Transverse colon (tissue), 4 donors: ENCODE measurements around the gene EXOC8. TPM values are rescaled to one million over a fixed set of nuclear protein-coding genes. Genes with fewer than 3 reads are reported as not detected.

ENCODE experiments used
- DNase-seq: peaks from one replicate; pipeline ENCODE4 v3.0.0-alpha.2; 2019
- H3K27ac ChIP-seq, 4 donors: fragments of 200-600 bp; sonication (generic); 2 replicates each; pipeline ENCODE4 v1.5.1; 2016 to 2018; ENCODE audit warnings: inconsistent platforms in 4 of 4
- H3K27me3 ChIP-seq: fragments of 200-600 bp; sonication (generic); 2 replicates; pipeline ENCODE4 v1.5.1; 2017; ENCODE audit warnings: inconsistent platforms
- H3K36me3 ChIP-seq, 4 donors: fragments of 200-600 bp; sonication (generic); 2 replicates each; pipeline ENCODE4 v1.5.1; 2017 to 2019; ENCODE audit warnings: inconsistent platforms in 4 of 4
- H3K4me1 ChIP-seq, 4 donors: fragments of 200-600 bp; sonication (generic); 2 replicates each; pipeline ENCODE4 v1.5.1; 2017 to 2020; ENCODE audit warnings: inconsistent platforms in 4 of 4
- H3K4me3 ChIP-seq, 4 donors: fragments of 200-600 bp; sonication (generic); 1 replicate in 1 of 4; 2 replicates in 3 of 4; pipeline versions ENCODE4 v1.5.1 to v1.6.1; 2017 to 2019; ENCODE audit warnings: inconsistent platforms in 4 of 4
- H3K9me3 ChIP-seq, 2 donors: fragments of 200-600 bp; sonication (generic); 2 replicates each; pipeline ENCODE4 v1.5.1; 2017 to 2019; ENCODE audit warnings: inconsistent platforms in 2 of 2
- EP300 ChIP-seq: sonication (generic); formaldehyde crosslinking; IDR thresholded peaks from one replicate; pipeline ENCODE4 v1.6.1; 2017; ENCODE audit warnings: antibody characterized with exemption, low read depth
- POLR2A ChIP-seq: fragments of 450-650 bp; IDR thresholded peaks from one replicate; pipeline ENCODE4 v1.6.1; 2016; ENCODE audit warnings: antibody characterized with exemption, mild to moderate bottlenecking, moderate library complexity
- POLR2AphosphoS5 ChIP-seq, 3 donors: sonication (generic); formaldehyde crosslinking; IDR thresholded peaks; one replicate each; pipeline ENCODE4 v1.6.1; 2016; ENCODE audit warnings: antibody characterized with exemption in 3 of 3
- WGBS, 2 donors: methylation state at CpG; one replicate each; pipeline ENCODE4 v1.1.5; 2018; ENCODE audit warnings: low coverage in 1 of 2; 5-methylcytosine and 5-hydroxymethylcytosine counted together
- in situ Hi-C, 4 donors: fragments of 200-750 bp; cut with MboI; loops; one replicate each; pipeline versions ENCODE4 v1.15.0 to v1.15.1; 2017; ENCODE audit warnings: low sequenced_read_pairs in 3 of 4, low pct_ligation_motif_present in 1 of 4, low pct_unique_long_range_greater_than_20kb in 1 of 4
- intact Hi-C: fragments of 100-400 bp; cut with DNase I; formaldehyde crosslinking; loops from one replicate; pipeline ENCODE4 v1.15.1; 2023; ENCODE audit warnings: low total_unique reads
- total RNA-seq, 4 donors: library from RNA; depleted of rRNA; stranded (reverse); fragments of >200 nt; gene quantifications; one replicate each; pipeline ENCODE4 v1.1.0, GENCODE V29; 2016
- TF ChIP-seq, protein P1 (sequence below), 5 experiments: fragments of 200-600 bp in 3 of 5; fragments of 450-650 bp in 2 of 5; sonication (generic) in 3 of 5; IDR thresholded peaks; 1 replicate in 2 of 5; 2 replicates in 3 of 5; pipeline ENCODE4 v1.5.1; 2016 to 2017; ENCODE audit warnings: antibody characterized with exemption in 5 of 5, inconsistent platforms in 3 of 5, mild to moderate bottlenecking in 2 of 5, moderate library complexity in 1 of 5

The EXOC8 gene
- total RNA-seq, 4 donors from 2014 or later: 9.0 to 18.3 (median 13.3) TPM

DNA sequence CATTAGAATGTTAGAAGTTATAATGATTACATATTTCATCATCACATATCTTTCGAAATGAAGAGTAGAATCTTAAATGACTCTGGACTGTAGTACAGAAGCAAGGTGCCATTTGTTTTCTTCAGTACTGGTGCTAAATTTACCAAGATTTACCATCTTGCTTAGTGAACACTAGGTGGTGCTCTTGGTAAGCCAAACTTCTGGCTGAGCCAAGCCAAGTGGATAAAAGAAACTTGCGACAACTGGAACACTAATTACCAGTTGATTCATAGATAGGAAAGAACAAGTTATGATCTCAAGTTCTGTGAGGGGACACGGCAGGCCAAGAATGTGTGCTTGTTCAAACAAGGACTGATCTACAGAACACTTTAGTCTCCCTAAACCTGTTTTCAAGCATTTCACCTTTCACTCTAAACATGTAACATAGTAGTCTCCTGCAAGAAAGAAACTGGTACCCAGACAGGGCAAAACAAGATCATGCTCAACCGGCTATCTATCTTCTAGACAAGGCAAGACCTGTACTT, 20.2 kb upstream of the EXOC8 start:
- peaks cover 0 to 3% (median under 1%) of the 10 kb centered on the region in 4 donors for H3K36me3 ChIP-seq
- TF ChIP-seq EP300 (no peak), POLR2A (no peak), POLR2AphosphoS5 (IDR thresholded peaks at IDR 0.05) (peak in 1 of 3 donors; percentile 24)
- TF ChIP-seq, protein P1, sequence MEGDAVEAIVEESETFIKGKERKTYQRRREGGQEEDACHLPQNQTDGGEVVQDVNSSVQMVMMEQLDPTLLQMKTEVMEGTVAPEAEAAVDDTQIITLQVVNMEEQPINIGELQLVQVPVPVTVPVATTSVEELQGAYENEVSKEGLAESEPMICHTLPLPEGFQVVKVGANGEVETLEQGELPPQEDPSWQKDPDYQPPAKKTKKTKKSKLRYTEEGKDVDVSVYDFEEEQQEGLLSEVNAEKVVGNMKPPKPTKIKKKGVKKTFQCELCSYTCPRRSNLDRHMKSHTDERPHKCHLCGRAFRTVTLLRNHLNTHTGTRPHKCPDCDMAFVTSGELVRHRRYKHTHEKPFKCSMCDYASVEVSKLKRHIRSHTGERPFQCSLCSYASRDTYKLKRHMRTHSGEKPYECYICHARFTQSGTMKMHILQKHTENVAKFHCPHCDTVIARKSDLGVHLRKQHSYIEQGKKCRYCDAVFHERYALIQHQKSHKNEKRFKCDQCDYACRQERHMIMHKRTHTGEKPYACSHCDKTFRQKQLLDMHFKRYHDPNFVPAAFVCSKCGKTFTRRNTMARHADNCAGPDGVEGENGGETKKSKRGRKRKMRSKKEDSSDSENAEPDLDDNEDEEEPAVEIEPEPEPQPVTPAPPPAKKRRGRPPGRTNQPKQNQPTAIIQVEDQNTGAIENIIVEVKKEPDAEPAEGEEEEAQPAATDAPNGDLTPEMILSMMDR (IDR thresholded peaks at IDR 0.05): peak; percentile 67 to 85 (median 75)
- peak overlapping the region in 2 of 4 donors; percentile 16 to 51 for H3K27ac ChIP-seq
- WGBS, 2 donors: 5 to 12% methylated on average over 4 of the region's 4 CpGs
- no peak overlapping the region for H3K4me3 ChIP-seq
- peaks cover 0 to 6% (median 4%) of the 10 kb centered on the region in 4 donors for H3K4me1 ChIP-seq
- H3K27me3 ChIP-seq: no peaks in the 10 kb centered on the region
- in situ Hi-C loops: loop anchor here in 1 of 4 donors (10.0 kb wide), 1 partner anchor 247 kb away; no protein-coding TSS in a partner anchor
- peak; percentile 19 for DNase-seq
- H3K9me3 ChIP-seq: no peaks in the 10 kb centered on the region
- intact Hi-C loops: loop anchor here (5.0 kb wide), 2 partner anchors 234 to 249 kb away; no protein-coding TSS in a partner anchor

DNA sequence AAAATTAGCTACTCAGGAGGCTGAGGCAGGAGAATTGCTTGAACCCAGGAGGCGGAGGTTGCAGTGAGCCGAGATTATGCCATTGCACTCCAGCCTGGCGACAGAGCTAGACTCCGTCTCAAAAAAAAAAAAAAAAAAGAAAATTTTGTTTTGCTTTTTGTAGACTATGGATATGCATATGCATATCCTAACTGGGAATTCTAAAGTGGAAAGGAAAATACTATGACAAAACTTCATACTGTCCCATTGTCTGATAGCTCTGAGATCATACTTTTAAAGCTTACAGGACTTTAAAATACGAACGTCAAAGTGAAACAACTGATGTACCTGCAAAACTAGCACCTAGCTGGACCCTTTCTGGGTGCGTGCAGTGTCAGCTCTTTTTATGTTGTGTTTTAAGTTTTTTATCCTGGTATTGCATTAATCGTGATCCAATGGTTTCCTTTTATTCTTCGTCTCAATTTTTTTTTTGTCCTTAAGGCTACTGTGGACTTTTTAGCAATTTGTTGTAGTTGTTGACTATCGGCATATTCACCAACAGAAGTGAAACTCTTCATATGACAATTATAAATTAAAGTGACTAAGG, 19.6 kb upstream of the EXOC8 start:
- peaks cover 0 to 9% (median 3%) of the 10 kb centered on the region in 4 donors for H3K36me3 ChIP-seq
- H3K27ac ChIP-seq: no peak overlapping the region
- H3K4me1 ChIP-seq: peaks cover 0 to 6% (median 4%) of the 10 kb centered on the region in 4 donors
- WGBS, 2 donors: 80 to 83% methylated on average over 8 to 10 of the region's 10 CpGs
- intact Hi-C loops: loop anchor here (5.0 kb wide), 2 partner anchors 235 to 250 kb away; no protein-coding TSS in a partner anchor
- no peaks in the 10 kb centered on the region for H3K9me3 ChIP-seq
- H3K4me3 ChIP-seq: no peak overlapping the region
- no peak for DNase-seq
- H3K27me3 ChIP-seq: no peaks in the 10 kb centered on the region
- TF ChIP-seq POLR2A (no peak), EP300 (no peak), POLR2AphosphoS5 (IDR thresholded peaks at IDR 0.05) (no peak)
- TF ChIP-seq, protein P1 (IDR thresholded peaks at IDR 0.05): no peak
- in situ Hi-C loops: loop anchor here in 1 of 4 donors (10.0 kb wide), 1 partner anchor 248 kb away; no protein-coding TSS in a partner anchor

DNA sequence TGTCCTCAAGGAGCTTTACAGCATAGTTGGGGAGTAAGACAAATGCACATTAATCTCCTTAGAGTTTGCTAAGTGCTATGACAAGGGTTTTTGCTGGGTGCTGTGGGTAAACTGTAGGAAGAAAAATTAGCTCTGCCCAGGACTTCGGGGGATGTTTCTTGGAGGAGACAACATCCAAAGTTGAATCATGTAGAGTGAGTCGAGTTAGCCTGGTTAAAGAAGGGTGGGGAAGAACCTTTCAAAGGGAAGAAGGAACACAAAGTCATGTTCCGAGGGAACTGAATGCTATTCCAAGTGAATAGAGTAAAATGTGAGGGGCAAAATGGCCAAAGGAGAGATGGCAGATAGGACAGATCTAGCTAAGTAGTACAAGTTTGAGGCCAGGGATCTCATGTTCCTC, 17.5 kb upstream of the EXOC8 start:
- Histone ChIP-seq H3K36me3 (peaks cover 0 to 27% (median 6%) of the 10 kb centered on the region in 4 donors), H3K4me3 (no peak overlapping the region), H3K9me3 (no peaks in the 10 kb centered on the region), H3K27me3 (no peaks in the 10 kb centered on the region), H3K27ac (no peak overlapping the region), H3K4me1 (peaks cover 0 to 6% (median 4%) of the 10 kb centered on the region in 4 donors)
- 78% methylated on average over 3 of the region's 3 CpGs for WGBS, 2 donors
- no peak for TF ChIP-seq EP300
- TF ChIP-seq POLR2AphosphoS5 (IDR thresholded peaks at IDR 0.05): no peak
- no peak for TF ChIP-seq POLR2A
- TF ChIP-seq, protein P1 (IDR thresholded peaks at IDR 0.05): no peak
- in situ Hi-C loops: loop anchor here in 1 of 4 donors (10.0 kb wide), 1 partner anchor 250 kb away; no protein-coding TSS in a partner anchor
- intact Hi-C loops: loop anchor here (5.0 kb wide), 2 partner anchors 237 to 252 kb away; no protein-coding TSS in a partner anchor
- no peak for DNase-seq

DNA sequence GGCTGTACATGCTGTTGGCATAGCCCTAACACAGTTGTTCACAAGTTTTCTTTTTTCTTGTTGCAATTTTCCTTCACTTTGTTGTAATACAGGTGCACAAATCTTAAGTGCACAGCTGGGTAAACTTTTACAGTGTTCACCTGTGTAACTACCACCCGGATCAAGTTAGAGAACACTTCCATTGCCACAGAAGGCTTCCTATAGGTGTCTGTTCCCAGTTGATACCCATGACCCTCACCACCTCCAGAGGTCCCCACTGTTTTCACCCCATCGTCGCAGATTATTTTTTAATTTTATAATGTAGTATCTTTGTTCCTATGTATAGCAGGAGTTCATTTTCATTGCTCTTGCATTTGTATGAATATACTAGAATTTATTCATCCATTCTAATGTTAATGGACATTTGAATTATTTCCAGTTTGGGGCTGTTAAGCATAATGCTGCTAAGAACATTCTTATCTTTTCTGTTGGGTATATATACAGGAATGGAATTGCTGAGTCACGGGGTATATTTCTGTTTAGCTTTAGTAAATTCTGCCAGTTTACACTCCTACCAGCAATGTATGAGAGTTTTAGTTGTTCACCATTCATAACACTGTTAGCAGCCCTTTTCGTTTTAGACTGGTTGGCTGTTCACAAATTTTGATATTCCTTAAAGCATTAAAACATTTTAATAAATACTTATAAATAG, 16.8 kb upstream of the EXOC8 start:
- TF ChIP-seq POLR2A (no peak), EP300 (no peak), POLR2AphosphoS5 (IDR thresholded peaks at IDR 0.05) (no peak)
- TF ChIP-seq, protein P1 (IDR thresholded peaks at IDR 0.05): no peak
- WGBS, 2 donors: 83 to 90% methylated on average over 5 of the region's 5 CpGs
- DNase-seq: no peak
- H3K9me3 ChIP-seq: no peaks in the 10 kb centered on the region
- peaks cover 0 to 6% (median 4%) of the 10 kb centered on the region in 4 donors for H3K4me1 ChIP-seq
- H3K4me3 ChIP-seq: no peak overlapping the region
- no peaks in the 10 kb centered on the region for H3K27me3 ChIP-seq
- no peak overlapping the region for H3K27ac ChIP-seq
- intact Hi-C loops (loop anchor here (5.0 kb wide), 2 partner anchors 238 to 253 kb away; no protein-coding TSS in a partner anchor), in situ Hi-C loops (loop anchor here in 1 of 4 donors (10.0 kb wide), 1 partner anchor 250 kb away; no protein-coding TSS in a partner anchor)
- H3K36me3 ChIP-seq: peaks cover 0 to 28% (median 6%) of the 10 kb centered on the region in 4 donors
